K562 (cell line): ENCODE measurements around the gene STYX. TPM values are rescaled to one million over a fixed set of nuclear protein-coding genes. Genes with fewer than 3 reads are reported as not detected.

Source experiments
- ATAC-seq: fragments of 200-7000 bp; cut with Tn5 transposase; 3 replicates; pipeline ENCODE4 v1.9.1; 2020; ENCODE audit warnings: moderate library complexity
- BruUV-seq: library from RNA; stranded (reverse); fragments of 400-500 nt; replicated peaks from 2 replicates; lab custom pipeline; 2021; lab: Mats Ljungman, UMichigan
- CTCF ChIA-PET: fragments of 300-600 bp; formaldehyde crosslinking; extraction: SDS; loops from one replicate; lab custom pipeline; 2021; ENCODE audit warnings: low intra/inter-chr PET ratio; lab: Yijun Ruan, JAX
- POLR2A ChIA-PET: fragments of 300-600, 350-650 bp; sonication (Branson Sonifier 250); formaldehyde crosslinking; extraction: SDS; loops from one replicate; lab custom pipeline; 2021; ENCODE audit warnings: antibody characterized with exemption, inconsistent platforms; lab: Yijun Ruan, JAX
- DNase-seq, 4 experiments: peaks; one replicate each; pipeline versions ENCODE4 v3.0.0 to v3.0.0-alpha.2; 2011 to 2018; ENCODE audit warnings: low spot score in 3 of 4, mixed read lengths in 3 of 4; ENCODE audit errors: extremely low read depth in 1 of 4
- FAIRE-seq: peaks from 2 replicates; lab custom pipeline; 2011; peaks lifted over from hg19 to GRCh38; lab: Jason Lieb, UNC
- H2AFZ ChIP-seq: 2 replicates; pipeline ENCODE4 v1.6.0; 2011; ENCODE audit warnings: low read depth, low read length, control low read depth, inconsistent platforms
- H3K27ac ChIP-seq: fragments of 200-600 bp; 3 replicates; pipeline ENCODE4 v1.8.0; 2011; ENCODE audit warnings: low read depth, mild to moderate bottlenecking, control low read depth, inconsistent platforms, low read length, moderate library complexity, mixed read lengths; ENCODE audit errors: extremely low read depth
- H3K27me3 ChIP-seq, 2 experiments: fragments of 300-600 bp in 1 of 2; 2 replicates in 1 of 2; 3 replicates in 1 of 2; pipeline versions ENCODE4 v1.6.0 to v1.8.0; 2011; ENCODE audit warnings: inconsistent platforms in 2 of 2, low read length in 2 of 2, mild to moderate bottlenecking in 1 of 2, mixed read lengths in 1 of 2, moderate library complexity in 1 of 2; ENCODE audit not compliant: control insufficient read depth in 2 of 2, insufficient read depth in 2 of 2
- H3K36me3 ChIP-seq: fragments of 300-600 bp; 3 replicates; pipeline ENCODE4 v1.8.0; 2011; ENCODE audit warnings: mild to moderate bottlenecking, low read length, inconsistent platforms; ENCODE audit not compliant: control insufficient read depth, insufficient read depth
- H3K4me1 ChIP-seq, 2 experiments: fragments of 200-600 bp in 1 of 2; replicated peaks in 1 of 2; 2 replicates in 1 of 2; 3 replicates in 1 of 2; pipeline versions ENCODE4 v1.5.1 to v1.8.0; 2011; ENCODE audit warnings: inconsistent platforms in 2 of 2, low read length in 2 of 2, mild to moderate bottlenecking in 1 of 2, mixed read lengths in 1 of 2, moderate library complexity in 1 of 2; ENCODE audit not compliant: control insufficient read depth in 2 of 2, insufficient read depth in 2 of 2
- H3K4me2 ChIP-seq: 2 replicates; pipeline ENCODE4 v1.6.1; 2011; ENCODE audit warnings: low read length, control low read depth, inconsistent platforms, mixed read lengths; ENCODE audit not compliant: insufficient read depth
- H3K4me3 ChIP-seq: fragments of 200-600 bp; sonication (generic), shearing (Covaris generic); 2 replicates; pipeline ENCODE4 v1.5.1; 2016; ENCODE audit warnings: control low read depth, inconsistent platforms
- H3K79me2 ChIP-seq: fragments of 200-600 bp; 3 replicates; pipeline ENCODE4 v1.8.0; 2011; ENCODE audit warnings: low read length, inconsistent platforms; ENCODE audit not compliant: control insufficient read depth, insufficient read depth
- H3K9ac ChIP-seq, 2 experiments: 2 replicates each; pipeline versions ENCODE4 v1.6.0 to v1.6.1; 2011; ENCODE audit warnings: low read depth in 2 of 2, low read length in 2 of 2, control low read depth in 1 of 2, inconsistent platforms in 1 of 2, mild to moderate bottlenecking in 1 of 2, mixed read lengths in 1 of 2; ENCODE audit not compliant: insufficient read depth in 1 of 2
- H3K9me1 ChIP-seq: one replicate; pipeline ENCODE4 v1.6.0; 2011; ENCODE audit warnings: inconsistent platforms, mild to moderate bottlenecking, low read length, moderate library complexity; ENCODE audit not compliant: control insufficient read depth, insufficient read depth
- H3K9me3 ChIP-seq: replicated peaks from 2 replicates; pipeline ENCODE4 v1.5.1; 2011; ENCODE audit warnings: low read depth, low read length, inconsistent platforms; ENCODE audit not compliant: control insufficient read depth, insufficient read depth
- H4K20me1 ChIP-seq: replicated peaks from 2 replicates; pipeline ENCODE4 v1.6.1; 2011; ENCODE audit warnings: low read length, inconsistent platforms, mixed read lengths; ENCODE audit not compliant: control insufficient read depth, insufficient read depth
- ATF7 ChIP-seq: fragments of 450-650 bp; IDR thresholded peaks from 2 replicates; pipeline ENCODE4 v1.7.1; 2014; ENCODE audit warnings: mild to moderate bottlenecking, moderate library complexity
- HIVEP1 ChIP-seq: fragments of 250-450 bp; sonication (Bioruptor Pico); IDR thresholded peaks from 2 replicates; pipeline ENCODE4 v1.4.0; 2020; ENCODE audit warnings: mild to moderate bottlenecking
- MAFK ChIP-seq: IDR thresholded peaks from 2 replicates; pipeline ENCODE4 v1.6.1; 2011; ENCODE audit warnings: low read length, improper control_type of control experiment
- MXI1 ChIP-seq: IDR thresholded peaks from 2 replicates; pipeline ENCODE4 v1.6.1; 2011; ENCODE audit warnings: low read depth, mild to moderate bottlenecking, improper control_type of control experiment, low read length
- NFIC ChIP-seq: fragments of 450-650 bp; IDR thresholded peaks from 2 replicates; pipeline ENCODE4 v1.6.1; 2017; ENCODE audit warnings: mild to moderate bottlenecking, inconsistent platforms
- NR1H2 ChIP-seq: sonication (generic); formaldehyde crosslinking; IDR thresholded peaks from 2 replicates; pipeline ENCODE4 v1.4.0; 2020; ENCODE audit warnings: mild to moderate bottlenecking, missing genetic modification reagents
- PHF21A ChIP-seq: fragments of 450-650 bp; IDR thresholded peaks from 2 replicates; pipeline ENCODE4 v1.6.1; 2017; ENCODE audit warnings: low read depth, borderline replicate concordance
- PRMT5 ChIP-seq: sonication (generic); formaldehyde crosslinking; IDR thresholded peaks from 2 replicates; pipeline ENCODE4 v1.5.0; 2020; ENCODE audit warnings: missing genetic modification reagents
- TEAD4 ChIP-seq, 2 experiments: sonication (generic) in 1 of 2; formaldehyde crosslinking in 1 of 2; IDR thresholded peaks; 2 replicates each; pipeline versions ENCODE4 v1.6.1 to v1.8.0; 2012 to 2022; ENCODE audit warnings: borderline replicate concordance in 1 of 2, inconsistent platforms in 1 of 2, low read length in 1 of 2, mild to moderate bottlenecking in 1 of 2, missing genetic modification reagents in 1 of 2
- ZBTB1 ChIP-seq: sonication (generic); formaldehyde crosslinking; IDR thresholded peaks from 2 replicates; pipeline ENCODE4 v1.8.1; 2023; ENCODE audit warnings: missing genetic modification reagents, low read depth, mild to moderate bottlenecking, borderline replicate concordance
- ZC3H4 ChIP-seq: sonication (generic); formaldehyde crosslinking; IDR thresholded peaks from 2 replicates; pipeline ENCODE4 v1.9.0; 2021; ENCODE audit warnings: missing genetic modification reagents, borderline replicate concordance
- ZNF197 ChIP-seq: fragments of 200-800 bp; sonication (Bioruptor generic); IDR thresholded peaks from 2 replicates; pipeline ENCODE4 v1.6.1; 2016; ENCODE audit warnings: low read depth, missing genetic modification characterization, missing compliant biosample characterization
- WGBS: fragments of 100-300 bp; shearing (Covaris generic); methylation state at CpG from one replicate; pipeline ENCODE4 v1.1.6; 2016; ENCODE audit warnings: low coverage, mixed read lengths; ENCODE audit not compliant: insufficient coverage; ENCODE audit errors: missing lambda C conversion rate; 5-methylcytosine and 5-hydroxymethylcytosine counted together
- in situ Hi-C: fragments of 300-500 bp; cut with MboI; formaldehyde crosslinking; loops from 4 replicates; pipeline ENCODE4 v1.15.0; 2018; ENCODE audit warnings: inconsistent platforms, mixed read lengths
- intact Hi-C: fragments of 100-400 bp; cut with micrococcal nuclease; formaldehyde crosslinking; loops from 2 replicates; pipeline ENCODE4 v1.14.2; 2022
- polyA plus RNA-seq, 8 experiments: library from polyadenylated mRNA; depleted of rRNA in 4 of 8; stranded (reverse) in 5 of 8; unstranded in 3 of 8; fragments of >200 nt; fragmentation: Nextera tagmentation in 2 of 8; fragmentation: Illumina TruSeq in 1 of 8; extraction: Ambion mirVana in 2 of 8; extraction: Trizol in 1 of 8; gene quantifications; 2 replicates each; pipeline versions ENCODE4 v1.2.1 to v1.2.3, GENCODE V29; 2011 to 2014; ENCODE audit warnings: inconsistent platforms in 1 of 8, missing spikeins in 1 of 8
- total RNA-seq, 7 experiments: library from RNA; depleted of rRNA in 6 of 7; stranded (reverse); fragments of >200 nt in 6 of 7; fragmentation: Illumina TruSeq in 2 of 7; extraction: Trizol in 2 of 7; gene quantifications; 2 replicates each; pipeline versions ENCODE4 v1.2.1 to v1.2.3, GENCODE V29; 2011 to 2021; ENCODE audit warnings: low replicate concordance in 1 of 7
- TF ChIP-seq, protein P1 (sequence below): fragments of 450-650 bp; IDR thresholded peaks from 2 replicates; pipeline ENCODE4 v1.7.0; 2016; ENCODE audit warnings: borderline replicate concordance
- TF ChIP-seq, protein P2 (sequence below), 2 experiments: fragments of 450-650 bp in 1 of 2; sonication (generic) in 1 of 2; formaldehyde crosslinking in 1 of 2; IDR thresholded peaks in 1 of 2; conservative IDR thresholded peaks in 1 of 2; 2 replicates each; pipeline versions ENCODE4 v1.6.1 to v1.8.1; 2016 to 2023; ENCODE audit warnings: mild to moderate bottlenecking in 2 of 2, moderate library complexity in 2 of 2, inconsistent platforms in 1 of 2, missing genetic modification reagents in 1 of 2
- TF ChIP-seq, protein P3 (sequence below): fragments of 250-450 bp; sonication (Bioruptor Pico); IDR thresholded peaks from 2 replicates; pipeline ENCODE4 v1.4.0; 2020; ENCODE audit warnings: mild to moderate bottlenecking, moderate library complexity

STYX gene
- total and polyA plus RNA-seq, 9 of the 15 experiments (the other 6 are each of a cell fraction or from before 2014, with no cell fraction given), result 5.0 to 15.4 (median 10.6) TPM

DNA sequence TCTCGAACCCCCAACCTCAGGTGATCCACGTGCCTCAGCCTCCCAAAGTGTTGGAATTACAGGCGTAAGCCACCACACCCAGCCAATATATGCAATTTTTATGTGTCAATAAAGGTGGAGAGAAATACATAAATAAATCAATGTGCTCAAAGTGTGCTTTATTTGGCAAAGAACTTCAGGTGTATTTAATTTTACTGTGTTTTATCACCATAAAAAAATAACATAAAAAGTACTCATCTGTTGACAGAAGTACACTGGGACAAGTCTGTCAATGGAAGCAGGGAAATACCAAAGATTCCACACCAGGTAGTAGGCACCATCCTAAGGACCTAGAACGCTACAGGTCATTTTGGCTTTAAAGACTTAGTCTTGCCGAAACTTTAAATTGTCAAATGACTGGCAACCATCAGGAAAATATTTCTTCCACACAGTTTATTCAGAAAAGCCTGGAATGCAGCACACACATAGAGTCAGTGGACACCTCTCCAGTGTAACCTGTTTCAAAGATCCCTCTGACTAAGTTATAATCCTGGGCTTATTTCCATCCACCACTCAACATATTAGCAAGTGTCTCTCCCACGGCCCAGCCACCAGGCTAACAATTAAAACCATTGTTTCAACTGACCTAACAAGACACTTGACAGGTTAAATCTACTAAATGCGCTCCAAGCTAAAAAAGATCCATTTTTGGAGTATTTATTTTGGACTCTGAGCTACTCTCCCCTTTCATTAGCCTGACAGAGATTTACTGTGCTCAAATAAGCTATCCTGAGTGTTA is 38.8 kb upstream of the STYX start:
- H3K27me3 ChIP-seq, result no peaks in the 10 kb centered on the region
- WGBS, result 80% methylated on average over 7 of the region's 7 CpGs
- H3K9ac ChIP-seq, result no peak overlapping the region
- FAIRE-seq (no peak), ATAC-seq (no peak), DNase-seq (no peak)
- H3K9me3 ChIP-seq, result no peaks in the 10 kb centered on the region
- peaks cover 87% of the 10 kb centered on the region for H3K79me2 ChIP-seq
- 0 out of 3 replicates have a peak, but pooled peaks cover 2% of the 10 kb centered on the region for H3K36me3 ChIP-seq
- CTCF ChIA-PET, result no interaction called here
- no peaks in the 10 kb centered on the region for H3K9me1 ChIP-seq
- H3K27ac ChIP-seq, result no peak overlapping the region
- POLR2A ChIA-PET, result interaction anchor here (1.3 to 1.5 kb wide), 2 partner anchors 10 to 17 kb away, joined by 4 to 7 read pairs; no protein-coding TSS in a partner anchor
- no TSS peak for BruUV-seq
- no peak overlapping the region for H3K4me2 ChIP-seq
- no peak overlapping the region for H2AFZ ChIP-seq
- peaks cover 17% of the 10 kb centered on the region for H4K20me1 ChIP-seq
- intact Hi-C loops (loop anchor here (5.0 kb wide), 1 partner anchor 139 kb away; the partner anchor contains the start of genes GPR137C and TXNDC16), in situ Hi-C loops (no loop called here)
- H3K4me1 ChIP-seq, result peaks cover 9 to 22% of the 10 kb centered on the region in 2 experiments; a peak in 4 of 5 replicates
- no peak overlapping the region for H3K4me3 ChIP-seq
- TF ChIP-seq NR1H2 (CRISPR knock-in tag) (no peak), ZNF197 (CRISPR knock-in tag) (no peak), PHF21A (no peak), PRMT5 (CRISPR knock-in tag) (no peak), ZBTB1 (CRISPR knock-in tag) (no peak), MXI1 (no peak), TEAD4 (IDR thresholded peaks at IDR 0.05; ENCODE audit: low read length) (no peak), TEAD4 (CRISPR knock-in tag; IDR thresholded peaks at IDR 0.05; ENCODE audit: borderline replicate concordance) (no peak), ZC3H4 (CRISPR knock-in tag) (no peak), HIVEP1 (no peak), MAFK (no peak), ATF7 (no peak), NFIC (no peak)
- TF ChIP-seq, protein P1, sequence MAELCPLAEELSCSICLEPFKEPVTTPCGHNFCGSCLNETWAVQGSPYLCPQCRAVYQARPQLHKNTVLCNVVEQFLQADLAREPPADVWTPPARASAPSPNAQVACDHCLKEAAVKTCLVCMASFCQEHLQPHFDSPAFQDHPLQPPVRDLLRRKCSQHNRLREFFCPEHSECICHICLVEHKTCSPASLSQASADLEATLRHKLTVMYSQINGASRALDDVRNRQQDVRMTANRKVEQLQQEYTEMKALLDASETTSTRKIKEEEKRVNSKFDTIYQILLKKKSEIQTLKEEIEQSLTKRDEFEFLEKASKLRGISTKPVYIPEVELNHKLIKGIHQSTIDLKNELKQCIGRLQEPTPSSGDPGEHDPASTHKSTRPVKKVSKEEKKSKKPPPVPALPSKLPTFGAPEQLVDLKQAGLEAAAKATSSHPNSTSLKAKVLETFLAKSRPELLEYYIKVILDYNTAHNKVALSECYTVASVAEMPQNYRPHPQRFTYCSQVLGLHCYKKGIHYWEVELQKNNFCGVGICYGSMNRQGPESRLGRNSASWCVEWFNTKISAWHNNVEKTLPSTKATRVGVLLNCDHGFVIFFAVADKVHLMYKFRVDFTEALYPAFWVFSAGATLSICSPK, result no peak
- TF ChIP-seq, protein P2, sequence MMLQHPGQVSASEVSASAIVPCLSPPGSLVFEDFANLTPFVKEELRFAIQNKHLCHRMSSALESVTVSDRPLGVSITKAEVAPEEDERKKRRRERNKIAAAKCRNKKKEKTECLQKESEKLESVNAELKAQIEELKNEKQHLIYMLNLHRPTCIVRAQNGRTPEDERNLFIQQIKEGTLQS (IDR thresholded peaks at IDR 0.05), result no peak
- TF ChIP-seq, protein P2 (CRISPR knock-in tag; conservative IDR thresholded peaks at IDR 0.05), result no peak
- TF ChIP-seq, protein P3, sequence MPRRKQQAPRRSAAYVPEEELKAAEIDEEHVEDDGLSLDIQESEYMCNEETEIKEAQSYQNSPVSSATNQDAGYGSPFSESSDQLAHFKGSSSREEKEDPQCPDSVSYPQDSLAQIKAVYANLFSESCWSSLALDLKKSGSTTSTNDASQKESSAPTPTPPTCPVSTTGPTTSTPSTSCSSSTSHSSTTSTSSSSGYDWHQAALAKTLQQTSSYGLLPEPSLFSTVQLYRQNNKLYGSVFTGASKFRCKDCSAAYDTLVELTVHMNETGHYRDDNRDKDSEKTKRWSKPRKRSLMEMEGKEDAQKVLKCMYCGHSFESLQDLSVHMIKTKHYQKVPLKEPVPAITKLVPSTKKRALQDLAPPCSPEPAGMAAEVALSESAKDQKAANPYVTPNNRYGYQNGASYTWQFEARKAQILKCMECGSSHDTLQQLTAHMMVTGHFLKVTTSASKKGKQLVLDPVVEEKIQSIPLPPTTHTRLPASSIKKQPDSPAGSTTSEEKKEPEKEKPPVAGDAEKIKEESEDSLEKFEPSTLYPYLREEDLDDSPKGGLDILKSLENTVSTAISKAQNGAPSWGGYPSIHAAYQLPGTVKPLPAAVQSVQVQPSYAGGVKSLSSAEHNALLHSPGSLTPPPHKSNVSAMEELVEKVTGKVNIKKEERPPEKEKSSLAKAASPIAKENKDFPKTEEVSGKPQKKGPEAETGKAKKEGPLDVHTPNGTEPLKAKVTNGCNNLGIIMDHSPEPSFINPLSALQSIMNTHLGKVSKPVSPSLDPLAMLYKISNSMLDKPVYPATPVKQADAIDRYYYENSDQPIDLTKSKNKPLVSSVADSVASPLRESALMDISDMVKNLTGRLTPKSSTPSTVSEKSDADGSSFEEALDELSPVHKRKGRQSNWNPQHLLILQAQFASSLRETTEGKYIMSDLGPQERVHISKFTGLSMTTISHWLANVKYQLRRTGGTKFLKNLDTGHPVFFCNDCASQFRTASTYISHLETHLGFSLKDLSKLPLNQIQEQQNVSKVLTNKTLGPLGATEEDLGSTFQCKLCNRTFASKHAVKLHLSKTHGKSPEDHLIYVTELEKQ (CRISPR knock-in tag), result no peak
